CD4-positive, alpha-beta T cell treated with Interferon alpha-2 for 1 hour (primary cell): ENCODE results near the gene CD300C.
A peak's percentile ranks its signal among the peaks of the same experiment; 100 is the strongest.
"Not testable (repeated sequence)": the region's sequence is repeated elsewhere in the genome, so short reads cannot be mapped to it uniquely, and the experiment has no call there.

Experiments
- DNase-seq, 2 donors: peaks; one replicate each; pipeline ENCODE4 v3.0.0-alpha.2; 2020 to 2022

Gene CD300C

GRCh38 chr17:74545843-74546230, at the start of gene CD300C:
CD300C (minus strand) TSS chr17:74546115; CDS start chr17:74545782, 333 bp downstream.
- DNase-seq = peak; percentile 18 to 61

GRCh38 chr17:74595037-74595750, 49.3 kb upstream of the CD300C start:
- DNase-seq = no peak

- DNase-seq = no peak
These were observed 46.4 kb upstream of the CD300C start, which contains the start of gene CD300LD for GRCh38 chr17:74592087-74592990. CD300LD (minus strand) TSS chr17:74592283; CDS start chr17:74592202, 81 bp downstream.

GRCh38 chr17:74591503-74591902, 45.6 kb upstream of the CD300C start:
- no peak for DNase-seq

GRCh38 chr17:74585711-74586110, 39.8 kb upstream of the CD300C start:
- no peak for DNase-seq

GRCh38 chr17:74584292-74585060, 38.6 kb upstream of the CD300C start:
- DNase-seq = no peak

- DNase-seq = no peak
These were observed 36.7 kb upstream of the CD300C start for GRCh38 chr17:74582633-74583032.

GRCh38 chr17:74579900-74580299, 34.0 kb upstream of the CD300C start:
- DNase-seq = no peak

GRCh38 chr17:74578979-74579378, 33.1 kb upstream of the CD300C start:
- no peak for DNase-seq

GRCh38 chr17:74574489-74575142, 28.7 kb upstream of the CD300C start:
- DNase-seq = no peak

GRCh38 chr17:74573635-74574034, 27.7 kb upstream of the CD300C start:
- DNase-seq = not testable (repeated sequence)

- no peak for DNase-seq
These were observed 27.3 kb upstream of the CD300C start for GRCh38 chr17:74573169-74573568.

- no peak for DNase-seq
These were observed 25.8 kb upstream of the CD300C start for GRCh38 chr17:74571621-74572270.

GRCh38 chr17:74569020-74570003, 23.4 kb upstream of the CD300C start:
- peak; percentile 16 to 81 for DNase-seq

GRCh38 chr17:74568106-74568873, 22.4 kb upstream of the CD300C start:
- no peak for DNase-seq

- DNase-seq = peak; percentile 3 to 33
These were observed 21.5 kb upstream of the CD300C start, which contains the start of gene CD300H for GRCh38 chr17:74567397-74567796. CD300H (minus strand) TSS chr17:74567509.

GRCh38 chr17:74566132-74566753, 20.3 kb upstream of the CD300C start:
- peak; percentile 33 to 34 for DNase-seq

- no peak for DNase-seq
These were observed 19.2 kb upstream of the CD300C start for GRCh38 chr17:74565126-74565525.

GRCh38 chr17:74563358-74563757, 17.4 kb upstream of the CD300C start:
- no peak for DNase-seq
